Fibroblast of peridontal ligament (primary cell): ENCODE data around the gene RASGRP4.
"Not testable (repeated sequence)": the region's sequence is repeated elsewhere in the genome, so short reads cannot be mapped to it uniquely, and the experiment has no call there.

Experiments used
- DNase-seq: peaks from one replicate; pipeline ENCODE4 v3.0.0-alpha.2; 2010; ENCODE audit errors: extremely low read depth

The RASGRP4 gene, protein sequence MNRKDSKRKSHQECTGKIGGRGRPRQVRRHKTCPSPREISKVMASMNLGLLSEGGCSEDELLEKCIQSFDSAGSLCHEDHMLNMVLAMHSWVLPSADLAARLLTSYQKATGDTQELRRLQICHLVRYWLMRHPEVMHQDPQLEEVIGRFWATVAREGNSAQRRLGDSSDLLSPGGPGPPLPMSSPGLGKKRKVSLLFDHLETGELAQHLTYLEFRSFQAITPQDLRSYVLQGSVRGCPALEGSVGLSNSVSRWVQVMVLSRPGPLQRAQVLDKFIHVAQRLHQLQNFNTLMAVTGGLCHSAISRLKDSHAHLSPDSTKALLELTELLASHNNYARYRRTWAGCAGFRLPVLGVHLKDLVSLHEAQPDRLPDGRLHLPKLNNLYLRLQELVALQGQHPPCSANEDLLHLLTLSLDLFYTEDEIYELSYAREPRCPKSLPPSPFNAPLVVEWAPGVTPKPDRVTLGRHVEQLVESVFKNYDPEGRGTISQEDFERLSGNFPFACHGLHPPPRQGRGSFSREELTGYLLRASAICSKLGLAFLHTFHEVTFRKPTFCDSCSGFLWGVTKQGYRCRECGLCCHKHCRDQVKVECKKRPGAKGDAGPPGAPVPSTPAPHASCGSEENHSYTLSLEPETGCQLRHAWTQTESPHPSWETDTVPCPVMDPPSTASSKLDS

DNA sequence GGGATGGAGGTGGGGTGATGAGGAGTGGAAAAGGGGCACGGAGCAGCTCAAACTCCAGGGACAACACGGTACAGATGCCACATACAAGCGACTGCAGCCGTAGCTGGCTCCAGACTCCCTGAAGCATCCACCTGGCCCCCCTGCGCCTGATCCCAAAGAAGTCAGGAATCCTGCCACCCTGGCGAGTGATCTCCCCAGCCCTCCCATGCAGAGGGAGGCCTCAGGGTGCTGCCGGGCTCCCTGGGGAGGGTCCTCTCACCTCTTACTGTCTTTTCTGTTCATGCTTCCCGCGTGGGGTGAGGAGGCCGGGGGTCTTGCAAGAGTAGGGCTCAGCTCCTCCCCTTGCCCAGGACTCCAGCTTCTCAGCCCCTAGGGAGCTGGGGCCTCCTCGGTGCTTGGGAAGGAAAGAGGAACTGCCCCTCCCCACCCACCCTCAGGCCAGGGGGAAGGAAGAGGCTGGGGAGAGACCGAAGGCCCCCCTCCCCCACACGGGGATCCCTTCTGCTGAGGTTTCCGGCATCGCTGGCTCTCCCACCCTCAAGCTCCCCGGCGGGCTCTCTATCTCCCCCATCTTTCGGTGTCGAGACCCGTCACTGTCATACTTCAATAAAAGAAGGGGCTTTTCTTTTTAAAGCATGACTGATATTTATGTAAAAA lies at the start of gene RASGRP4:
Gene RASGRP4 (minus strand): TSS at position 410 of the 657 bp plus-strand sequence. CDS start 128 bp downstream, at position 282.
- no peak for DNase-seq

DNA sequence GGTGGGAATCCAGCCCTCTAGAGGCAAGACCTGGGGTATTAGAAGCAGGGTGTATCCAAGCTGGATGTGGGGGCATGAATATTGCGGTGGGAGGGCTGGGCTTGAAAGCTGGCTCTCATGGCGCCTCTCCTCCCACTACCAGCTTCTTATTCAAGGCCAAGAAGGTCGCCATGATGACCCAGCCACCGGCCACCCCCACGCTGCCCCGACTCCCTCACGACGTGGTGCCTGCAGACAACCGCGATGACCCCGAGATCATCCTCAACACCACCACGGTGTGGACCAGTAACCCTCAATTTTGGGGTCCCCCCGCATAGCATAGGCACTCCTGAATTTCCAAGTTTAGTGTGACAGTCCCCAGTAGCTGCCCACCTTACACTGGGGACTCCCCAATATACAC lies 49.2 kb upstream of the RASGRP4 start:
- DNase-seq = no peak

DNA sequence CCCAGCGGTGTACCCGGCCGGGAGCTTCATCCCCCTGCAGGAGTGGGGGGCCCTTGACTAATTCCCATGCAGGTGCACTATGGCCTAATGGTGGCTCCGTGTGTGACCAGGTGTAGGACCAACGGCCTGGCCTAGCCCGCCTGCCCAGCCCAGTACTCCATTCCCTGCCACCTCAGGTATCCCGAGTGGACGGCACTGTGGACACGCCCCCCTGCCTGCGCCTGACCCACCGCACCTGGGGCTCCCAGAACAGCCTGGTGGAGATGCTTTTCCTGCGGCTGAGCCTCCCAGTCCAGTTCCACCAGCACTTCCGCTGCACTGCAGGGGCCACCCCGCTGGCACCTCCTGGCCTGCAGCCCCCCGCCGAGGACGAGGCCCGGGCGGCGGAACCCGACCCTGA lies 47.2 kb upstream of the RASGRP4 start:
- DNase-seq = no peak

DNA sequence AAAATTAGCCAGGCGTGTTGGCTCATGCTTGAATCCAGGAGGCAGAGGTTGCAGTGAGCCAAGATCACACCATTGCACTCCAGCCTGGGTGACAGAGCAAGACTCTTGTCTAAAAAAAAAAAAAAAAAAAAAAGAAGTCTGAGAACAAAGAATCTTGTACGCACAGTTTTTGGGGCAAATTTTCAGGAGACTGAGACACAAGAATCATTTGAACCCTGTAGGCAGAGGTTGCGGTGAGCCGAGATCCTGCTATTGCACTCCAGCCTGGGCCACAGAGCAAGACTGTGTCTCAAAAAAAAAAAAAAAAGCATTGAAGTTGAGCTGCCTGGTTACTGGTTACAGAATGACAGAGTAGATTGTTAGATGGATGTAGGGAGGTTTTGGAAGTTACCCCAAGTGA lies 46.7 kb upstream of the RASGRP4 start:
- not testable (repeated sequence) for DNase-seq

DNA sequence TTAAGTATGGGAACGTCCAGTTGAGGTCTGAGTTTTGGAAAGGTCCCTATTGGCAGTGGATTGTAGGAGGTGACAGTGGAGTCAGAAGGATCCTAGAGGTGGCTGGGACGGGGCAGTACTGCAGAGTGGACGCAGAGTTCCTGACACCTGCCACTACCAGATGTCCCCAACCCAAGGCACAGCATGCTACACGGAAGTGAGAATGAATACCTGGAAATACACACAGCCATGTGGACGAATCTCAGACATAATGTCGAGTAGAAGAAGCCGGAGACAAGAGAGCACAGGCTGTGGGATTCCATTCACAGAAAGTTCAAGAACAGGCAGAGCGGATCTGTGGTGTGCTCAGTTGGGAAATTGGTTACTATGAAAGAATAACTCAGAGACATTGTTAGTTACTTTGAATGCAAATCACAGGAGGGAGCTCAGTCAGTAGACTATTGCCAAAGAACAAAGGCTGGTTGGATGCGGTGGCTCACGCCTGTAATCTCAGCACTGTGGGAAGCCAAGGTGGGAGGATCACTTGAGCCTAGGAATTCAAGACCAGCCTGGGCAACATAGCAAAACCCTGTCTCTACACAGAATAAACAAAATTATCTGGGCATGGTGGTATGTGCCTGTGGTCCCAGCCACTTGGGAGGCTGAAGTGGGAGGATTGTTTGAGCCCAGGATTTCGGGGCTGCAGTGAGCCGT lies 44.9 kb upstream of the RASGRP4 start:
- no peak for DNase-seq

DNA sequence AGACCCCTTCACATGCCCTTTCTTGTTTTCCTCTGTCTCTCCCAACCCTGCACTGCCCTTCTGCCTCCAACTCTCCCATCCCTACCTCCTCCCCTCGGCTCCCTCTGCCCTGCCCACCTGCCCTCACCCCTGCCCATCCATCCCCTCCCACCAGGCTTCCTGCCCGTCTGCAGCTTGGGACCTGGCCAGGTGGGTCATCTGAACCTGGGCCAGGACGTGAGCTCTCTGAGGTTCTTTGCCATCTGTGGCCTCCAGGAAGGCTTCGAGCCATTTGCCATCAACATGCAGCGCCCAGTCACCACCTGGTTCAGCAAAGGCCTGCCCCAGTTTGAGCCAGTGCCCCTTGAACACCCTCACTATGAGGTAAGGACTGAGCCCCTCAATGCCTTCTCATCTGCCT lies 43.1 kb upstream of the RASGRP4 start:
- no peak for DNase-seq

DNA sequence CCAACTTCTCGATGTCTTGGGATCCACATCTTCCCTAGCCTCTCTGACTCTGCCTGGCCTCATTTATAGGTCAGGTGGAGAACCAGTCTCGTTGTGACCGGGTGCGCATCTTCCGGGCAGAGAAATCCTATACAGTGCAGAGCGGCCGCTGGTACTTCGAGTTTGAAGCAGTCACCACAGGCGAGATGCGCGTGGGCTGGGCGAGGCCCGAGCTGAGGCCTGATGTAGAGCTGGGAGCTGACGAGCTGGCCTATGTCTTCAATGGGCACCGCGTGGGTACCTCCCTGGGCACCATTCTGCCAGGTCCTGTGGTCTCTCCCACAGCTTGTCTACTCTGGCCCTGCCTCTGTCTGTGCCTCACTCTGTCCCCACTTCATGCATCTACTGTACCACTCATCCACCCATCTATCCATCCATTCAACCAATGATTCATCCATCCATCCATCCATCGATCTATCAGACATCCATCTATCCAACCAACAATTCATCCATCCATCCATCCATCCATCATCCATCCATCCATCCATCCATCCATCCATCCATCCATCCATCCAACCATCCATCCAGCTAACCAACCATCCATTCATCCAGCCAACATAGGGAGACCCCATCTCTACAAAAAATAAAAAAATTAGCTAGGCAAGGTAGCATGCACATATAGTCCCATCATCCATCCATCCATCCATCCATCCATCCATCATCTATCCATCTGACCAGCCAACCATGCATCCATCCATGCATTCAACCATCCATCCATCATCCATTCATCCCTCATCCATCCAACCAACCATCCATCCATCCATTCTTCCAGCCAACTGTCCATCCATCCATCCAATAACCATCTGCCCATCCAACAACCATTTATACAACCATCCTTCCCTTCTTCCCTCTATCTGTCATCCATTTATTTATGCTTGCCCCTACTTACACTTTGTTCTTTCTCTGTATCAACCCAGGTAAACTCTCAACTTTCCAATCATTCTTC lies 41.8 kb upstream of the RASGRP4 start:
- DNase-seq = no peak

DNA sequence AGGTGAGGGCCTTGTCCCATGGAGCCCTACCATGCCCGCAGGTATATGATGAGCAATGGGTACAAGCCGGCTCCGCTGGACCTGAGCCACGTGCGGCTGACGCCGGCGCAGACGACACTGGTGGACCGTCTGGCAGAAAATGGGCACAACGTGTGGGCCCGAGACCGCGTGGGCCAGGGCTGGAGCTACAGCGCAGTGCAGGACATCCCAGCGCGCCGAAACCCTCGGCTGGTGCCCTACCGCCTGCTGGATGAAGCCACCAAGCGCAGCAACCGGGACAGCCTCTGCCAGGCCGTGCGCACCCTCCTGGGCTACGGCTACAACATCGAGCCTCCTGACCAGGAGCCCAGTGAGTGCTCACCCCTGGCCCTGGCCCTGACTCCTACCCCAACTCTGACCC lies 40.0 kb upstream of the RASGRP4 start:
- no peak for DNase-seq

DNA sequence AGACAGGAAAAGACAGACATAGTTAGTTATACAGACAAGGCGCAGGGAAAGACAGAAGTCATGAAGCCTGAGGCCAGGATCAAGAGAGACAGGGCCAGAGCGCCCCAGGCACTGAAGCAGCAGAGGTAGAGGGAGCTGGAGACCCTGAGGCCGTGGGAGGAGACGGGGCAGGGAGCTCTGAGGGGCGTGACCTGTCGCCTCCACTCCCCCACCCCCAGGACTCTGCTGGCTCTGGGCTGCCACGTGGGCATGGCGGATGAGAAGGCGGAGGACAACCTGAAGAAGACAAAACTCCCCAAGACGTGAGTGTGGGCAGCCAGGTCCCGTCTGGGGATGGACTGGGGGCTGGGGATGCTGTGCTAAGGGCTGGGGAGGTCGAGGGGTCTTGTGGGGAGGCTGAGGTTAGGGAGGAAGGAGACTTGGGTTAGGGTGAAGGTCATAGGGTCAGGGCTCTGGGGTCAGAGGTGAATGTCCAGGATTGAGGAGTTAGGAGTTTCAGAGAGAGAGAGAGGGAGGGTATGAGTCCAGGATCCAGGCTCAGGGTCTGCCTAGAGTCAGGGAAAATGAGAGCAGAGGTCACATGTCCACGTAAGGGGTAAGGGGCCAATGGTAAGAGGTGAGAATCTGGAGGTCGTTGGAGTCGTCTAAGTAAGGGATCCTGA lies 38.5 kb upstream of the RASGRP4 start:
- no peak for DNase-seq

DNA sequence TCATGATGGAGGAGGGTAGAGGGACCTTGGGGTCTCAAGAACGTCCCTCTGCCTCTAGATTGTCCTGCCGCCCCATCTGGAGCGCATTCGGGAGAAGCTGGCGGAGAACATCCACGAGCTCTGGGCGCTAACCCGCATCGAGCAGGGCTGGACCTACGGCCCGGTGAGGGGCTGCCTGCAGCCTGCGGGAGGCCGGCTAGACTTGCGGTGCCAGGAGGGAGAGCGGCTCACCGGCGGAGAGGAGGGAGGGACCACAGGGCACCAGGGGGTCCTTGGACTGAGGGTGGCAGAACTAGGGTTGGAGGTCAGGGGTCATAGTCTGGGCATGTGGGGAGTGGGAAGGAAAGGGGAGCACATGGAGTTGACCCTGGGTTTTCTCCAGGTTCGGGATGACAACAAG lies 37.3 kb upstream of the RASGRP4 start:
- DNase-seq = no peak

DNA sequence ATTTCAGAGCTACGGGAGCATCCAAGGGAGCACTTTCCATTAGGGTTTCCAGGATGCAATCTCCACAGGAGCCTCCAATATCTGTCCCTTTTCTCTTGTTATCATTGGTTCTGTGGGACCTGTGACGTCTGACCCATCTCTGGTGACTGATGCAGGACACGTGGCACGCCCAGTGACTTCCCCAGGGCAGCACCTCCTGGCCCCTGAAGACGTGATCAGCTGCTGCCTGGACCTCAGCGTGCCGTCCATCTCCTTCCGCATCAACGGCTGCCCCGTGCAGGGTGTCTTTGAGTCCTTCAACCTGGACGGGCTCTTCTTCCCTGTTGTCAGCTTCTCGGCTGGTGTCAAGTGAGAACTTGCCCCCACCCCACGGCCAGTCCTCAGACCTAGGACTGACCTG lies 33.0 kb upstream of the RASGRP4 start:
- DNase-seq = no peak

DNA sequence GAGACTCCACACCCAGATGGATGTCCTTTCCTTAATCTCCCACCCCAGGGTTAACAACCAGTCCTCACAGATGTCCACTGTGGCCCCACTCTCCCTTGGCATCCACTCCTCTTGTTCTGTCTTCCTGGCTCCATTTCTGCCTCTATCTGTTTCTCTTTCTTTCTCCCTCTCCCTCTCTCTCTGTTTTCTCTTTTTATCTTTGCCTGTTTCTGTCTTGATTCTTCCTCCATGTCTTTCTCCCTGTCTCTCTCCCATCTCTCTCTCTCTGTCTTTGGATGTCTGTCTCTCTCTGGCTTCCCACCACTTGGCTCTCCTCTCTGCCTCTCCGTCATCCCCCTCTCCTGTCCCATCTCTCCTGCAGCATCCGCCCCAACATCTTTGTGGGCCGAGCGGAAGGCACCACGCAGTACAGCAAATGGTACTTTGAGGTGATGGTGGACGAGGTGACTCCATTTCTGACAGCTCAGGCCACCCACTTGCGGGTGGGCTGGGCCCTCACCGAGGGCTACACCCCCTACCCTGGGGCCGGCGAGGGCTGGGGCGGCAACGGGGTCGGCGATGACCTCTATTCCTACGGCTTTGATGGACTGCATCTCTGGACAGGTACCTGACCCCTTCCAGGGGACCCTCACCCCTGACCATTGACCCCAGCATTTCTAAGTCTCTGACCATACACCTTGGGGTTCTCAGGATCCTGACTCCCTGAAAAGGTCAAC lies 31.8 kb upstream of the RASGRP4 start:
- DNase-seq = no peak

DNA sequence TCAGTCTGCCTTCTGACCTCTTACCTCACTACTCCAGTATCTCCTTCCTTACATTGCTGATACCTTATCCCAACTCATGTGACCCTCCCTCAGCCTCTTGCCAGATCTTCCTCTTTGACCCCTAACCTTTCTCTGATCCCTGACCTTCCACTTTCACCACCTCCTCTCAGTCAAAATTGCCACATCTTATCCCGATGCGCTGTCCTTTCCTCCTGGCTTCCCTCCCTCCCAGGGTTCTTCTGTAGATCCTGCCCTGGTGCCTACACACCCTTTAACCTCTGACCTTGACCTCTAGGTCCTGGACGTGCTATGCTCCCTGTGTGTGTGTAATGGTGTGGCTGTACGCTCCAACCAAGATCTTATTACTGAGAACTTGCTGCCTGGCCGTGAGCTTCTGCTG lies 31.2 kb upstream of the RASGRP4 start:
- no peak for DNase-seq

DNA sequence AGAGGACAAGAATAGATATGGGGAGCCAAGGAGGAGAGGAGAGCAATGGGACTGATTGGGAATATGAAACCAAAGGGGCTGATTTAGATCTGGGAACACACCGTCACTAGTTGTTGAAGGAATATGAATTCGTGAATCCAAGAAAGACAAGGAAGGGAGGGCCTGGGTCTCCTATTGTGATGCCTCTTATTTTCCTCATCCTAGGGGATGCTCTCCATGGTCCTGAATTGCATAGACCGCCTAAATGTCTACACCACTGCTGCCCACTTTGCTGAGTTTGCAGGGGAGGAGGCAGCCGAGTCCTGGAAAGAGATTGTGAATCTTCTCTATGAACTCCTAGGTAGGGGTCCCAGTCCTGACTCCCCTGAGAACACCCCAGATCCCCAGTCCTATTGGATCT lies 29.0 kb upstream of the RASGRP4 start:
- DNase-seq = peak; percentile 9

DNA sequence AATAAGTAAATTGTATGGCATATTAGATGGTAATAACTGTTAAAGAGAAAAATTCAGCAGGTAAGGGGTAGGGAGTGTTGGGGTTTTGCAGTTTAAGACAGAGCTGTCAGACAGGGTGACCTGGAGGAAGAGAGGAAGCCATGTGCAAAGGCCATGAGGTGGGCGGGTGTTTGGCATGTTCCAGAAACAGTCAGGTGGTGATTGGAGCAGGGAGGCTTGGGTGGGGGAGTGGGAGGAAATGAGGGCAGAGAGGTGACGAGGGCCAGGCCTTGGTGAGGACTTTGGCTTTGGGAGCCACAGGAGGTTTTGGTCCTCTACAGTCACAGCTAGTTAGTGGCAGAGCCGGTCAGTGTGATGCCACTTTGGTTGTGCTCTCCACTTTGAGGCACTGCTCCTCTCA lies 27.6 kb upstream of the RASGRP4 start:
- no peak for DNase-seq

DNA sequence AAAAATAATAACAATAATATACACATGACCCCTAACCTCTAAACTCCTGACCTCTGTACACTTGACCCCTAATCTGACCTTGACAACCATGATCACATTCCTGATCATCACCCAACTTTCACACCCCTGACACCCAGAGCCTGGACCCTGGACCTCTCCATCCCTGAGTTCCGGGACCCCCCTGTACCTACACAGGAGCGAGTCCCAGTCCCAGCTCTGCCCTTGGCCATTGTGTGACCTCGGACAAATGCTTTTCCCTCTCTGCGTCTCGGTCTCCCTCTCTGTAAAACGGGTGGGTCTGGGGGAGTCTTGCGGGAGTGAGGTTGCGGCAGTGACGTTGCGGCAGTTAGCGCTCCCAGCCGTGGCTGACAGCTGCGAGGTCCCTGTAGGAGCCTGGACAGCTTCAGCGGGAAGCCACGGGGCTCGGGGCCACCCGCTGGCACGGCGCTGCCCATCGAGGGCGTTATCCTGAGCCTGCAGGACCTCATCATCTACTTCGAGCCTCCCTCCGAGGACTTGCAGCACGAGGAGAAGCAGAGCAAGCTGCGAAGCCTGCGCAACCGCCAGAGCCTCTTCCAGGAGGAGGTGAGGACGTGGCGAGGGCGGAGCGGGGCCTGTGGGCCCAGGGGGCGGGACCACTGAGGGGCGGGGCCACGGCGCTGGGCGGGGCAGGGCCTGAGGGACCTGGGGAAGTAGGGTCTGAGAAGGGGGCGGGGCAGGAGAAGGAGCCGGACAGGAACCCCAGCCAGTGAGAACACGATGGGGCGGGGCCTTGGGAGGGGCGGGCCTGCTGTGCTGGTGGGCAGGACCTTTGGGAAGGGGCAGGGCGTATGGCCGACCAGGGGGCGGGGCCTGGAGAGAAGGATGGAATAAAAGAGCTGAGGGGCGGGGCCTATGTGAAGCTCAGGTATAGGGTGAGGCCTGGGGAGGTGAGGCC lies 26.7 kb upstream of the RASGRP4 start:
- no peak for DNase-seq

DNA sequence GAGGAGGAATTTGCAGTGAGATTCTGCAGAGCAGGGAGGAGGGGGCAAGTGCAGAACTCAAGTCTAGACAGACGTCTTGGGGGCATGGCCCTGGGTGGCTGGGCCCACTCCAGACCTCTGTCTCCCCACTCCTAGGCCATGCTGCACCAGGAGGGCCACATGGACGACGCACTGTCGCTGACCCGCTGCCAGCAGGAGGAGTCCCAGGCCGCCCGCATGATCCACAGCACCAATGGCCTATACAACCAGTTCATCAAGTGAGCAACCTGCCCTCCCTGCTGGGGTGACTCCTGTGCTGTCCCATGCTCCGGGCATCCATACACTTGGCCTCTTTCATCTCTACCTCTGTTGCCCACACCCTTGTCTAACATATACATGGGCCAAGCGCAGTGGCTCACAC lies 25.6 kb upstream of the RASGRP4 start:
- no peak for DNase-seq

DNA sequence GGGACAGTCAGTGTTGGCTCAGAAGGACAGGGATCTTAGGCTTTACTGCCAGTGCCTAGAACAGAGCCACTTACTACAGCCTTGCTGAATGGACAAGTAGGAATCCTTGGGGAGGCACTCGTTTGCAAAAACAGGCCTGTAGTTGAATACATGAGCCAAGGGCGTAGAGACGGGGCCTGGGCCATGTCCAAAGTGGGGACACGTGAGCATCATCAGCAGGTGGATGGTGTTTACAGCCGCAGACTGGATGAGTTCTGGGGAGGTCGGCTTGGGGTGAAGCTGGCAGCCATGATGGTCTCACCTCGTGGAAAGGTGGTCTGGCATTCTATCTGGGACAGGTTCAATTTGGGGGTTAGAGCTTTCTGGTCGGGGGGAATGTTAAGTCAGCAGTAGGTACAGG lies 25.0 kb upstream of the RASGRP4 start:
- DNase-seq = no peak

DNA sequence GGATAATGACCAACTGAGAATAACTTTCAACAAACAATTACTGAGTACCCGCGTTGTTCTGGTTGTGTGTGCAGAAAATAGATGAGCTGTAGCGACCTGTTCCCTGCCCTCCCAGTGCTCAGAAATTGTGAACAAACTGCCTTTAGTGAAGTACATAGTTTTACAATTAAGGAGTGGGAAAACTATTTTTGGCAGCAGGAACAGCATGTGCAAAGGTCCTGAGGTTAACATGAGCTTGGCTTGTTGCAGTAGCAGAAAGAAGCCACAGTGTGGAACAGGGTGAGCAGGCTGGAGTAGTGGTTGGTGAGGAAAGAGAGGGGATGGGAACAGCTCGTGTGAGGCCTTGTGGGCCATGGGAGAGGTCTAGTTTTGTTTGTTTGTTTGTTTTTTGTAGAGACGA lies 23.5 kb upstream of the RASGRP4 start:
- no peak for DNase-seq
